Liver (tissue), 9 donors: Measurements from ENCODE around the gene SLC39A6. TPM values are rescaled to one million over a fixed set of nuclear protein-coding genes. Genes with fewer than 3 reads are reported as not detected.
A peak's percentile ranks its signal among the peaks of the same experiment; 100 is the strongest.

ENCODE experiments used
- DNase-seq: peaks from one replicate; pipeline ENCODE4 v3.0.0-alpha.2; 2017; ENCODE audit warnings: low spot score
- H3K27ac ChIP-seq, 2 donors: one replicate each; pipeline ENCODE4 v1.7.0; 2013; ENCODE audit warnings: inconsistent platforms in 2 of 2, low read length in 2 of 2, control low read depth in 1 of 2, low read depth in 1 of 2, mild to moderate bottlenecking in 1 of 2
- H3K27me3 ChIP-seq, 4 donors: one replicate each; pipeline versions ENCODE4 v1.6.1 to v1.7.0; 2013; ENCODE audit warnings: low read length in 3 of 4, inconsistent platforms in 1 of 4, mild to moderate bottlenecking in 1 of 4, moderate library complexity in 1 of 4; ENCODE audit not compliant: control insufficient read depth in 4 of 4, insufficient read depth in 4 of 4
- H3K36me3 ChIP-seq, 4 donors: one replicate each; pipeline versions ENCODE4 v1.6.1 to v1.7.0; 2013; ENCODE audit warnings: low read length in 3 of 4, mild to moderate bottlenecking in 3 of 4, low read depth in 1 of 4, moderate library complexity in 1 of 4; ENCODE audit not compliant: control insufficient read depth in 4 of 4, insufficient read depth in 3 of 4
- H3K4me1 ChIP-seq, 4 donors: one replicate each; pipeline versions ENCODE4 v1.6.1 to v1.7.0; 2013; ENCODE audit warnings: low read length in 3 of 4, mild to moderate bottlenecking in 3 of 4, moderate library complexity in 1 of 4; ENCODE audit not compliant: control insufficient read depth in 4 of 4, insufficient read depth in 4 of 4
- H3K4me3 ChIP-seq, 3 donors: one replicate each; pipeline versions ENCODE4 v1.6.1 to v1.7.0; 2013; ENCODE audit warnings: low read length in 3 of 3, control low read depth in 1 of 3, low read depth in 1 of 3, mild to moderate bottlenecking in 1 of 3
- H3K9ac ChIP-seq, 2 donors: one replicate each; pipeline ENCODE4 v1.7.0; 2013; ENCODE audit warnings: low read length in 2 of 2, mild to moderate bottlenecking in 2 of 2, moderate library complexity in 2 of 2, control low read depth in 1 of 2, low read depth in 1 of 2
- H3K9me3 ChIP-seq, 4 donors: one replicate each; pipeline versions ENCODE4 v1.6.1 to v1.7.0; 2013; ENCODE audit warnings: low read length in 3 of 4; ENCODE audit not compliant: control insufficient read depth in 4 of 4
- ATF3 ChIP-seq: IDR thresholded peaks from 2 replicates; pipeline ENCODE4 v1.6.1; 2016; ENCODE audit warnings: antibody characterized with exemption
- CTCF ChIP-seq: fragments of 150-350 bp; IDR thresholded peaks from 2 replicates; pipeline ENCODE4 v1.5.1; 2017; ENCODE audit warnings: improper control_type of control experiment, low read depth, low read length; ENCODE audit not compliant: missing input control
- EGR1 ChIP-seq, 2 donors: IDR thresholded peaks; 2 replicates each; pipeline ENCODE4 v1.6.1; 2016 to 2018; ENCODE audit warnings: antibody characterized with exemption in 2 of 2, low read depth in 2 of 2
- FOXA1 ChIP-seq: IDR thresholded peaks from 2 replicates; pipeline ENCODE4 v1.6.1; 2016; ENCODE audit warnings: antibody characterized with exemption
- FOXA2 ChIP-seq: IDR thresholded peaks from 2 replicates; pipeline ENCODE4 v1.6.1; 2016; ENCODE audit warnings: antibody characterized with exemption
- GABPA ChIP-seq, 2 donors: IDR thresholded peaks in 1 of 2; conservative IDR thresholded peaks in 1 of 2; 2 replicates each; pipeline ENCODE4 v1.6.1; 2016; ENCODE audit warnings: antibody characterized with exemption in 2 of 2, mild to moderate bottlenecking in 1 of 2, moderate library complexity in 1 of 2
- HNF4A ChIP-seq, 2 donors: conservative IDR thresholded peaks; 2 replicates each; pipeline ENCODE4 v1.6.1; 2016; ENCODE audit warnings: antibody characterized with exemption in 2 of 2, mild to moderate bottlenecking in 2 of 2
- HNF4G ChIP-seq: IDR thresholded peaks from 2 replicates; pipeline ENCODE4 v1.6.1; 2016; ENCODE audit warnings: antibody characterized with exemption
- JUND ChIP-seq, 2 donors: IDR thresholded peaks; 2 replicates each; pipeline ENCODE4 v1.6.1; 2016; ENCODE audit warnings: antibody characterized with exemption in 2 of 2
- NR2F2 ChIP-seq: IDR thresholded peaks from 2 replicates; pipeline ENCODE4 v1.6.1; 2016; ENCODE audit warnings: antibody characterized with exemption
- RAD21 ChIP-seq, 2 donors: IDR thresholded peaks; 2 replicates each; pipeline ENCODE4 v1.6.1; 2016; ENCODE audit warnings: antibody characterized with exemption in 2 of 2, mild to moderate bottlenecking in 2 of 2
- RXRA ChIP-seq, 2 donors: IDR thresholded peaks; 2 replicates each; pipeline ENCODE4 v1.6.1; 2017 to 2018; ENCODE audit warnings: antibody characterized with exemption in 2 of 2, mild to moderate bottlenecking in 1 of 2
- SP1 ChIP-seq: IDR thresholded peaks from 2 replicates; pipeline ENCODE4 v1.6.1; 2018; ENCODE audit warnings: antibody characterized with exemption, mild to moderate bottlenecking
- TAF1 ChIP-seq: conservative IDR thresholded peaks from 2 replicates; pipeline ENCODE4 v1.6.1; 2016; ENCODE audit warnings: antibody characterized with exemption, mild to moderate bottlenecking
- YY1 ChIP-seq: IDR thresholded peaks from 2 replicates; pipeline ENCODE4 v1.6.1; 2016; ENCODE audit warnings: antibody characterized with exemption, mild to moderate bottlenecking
- ZBTB33 ChIP-seq: IDR thresholded peaks from 2 replicates; pipeline ENCODE4 v1.6.1; 2016; ENCODE audit warnings: antibody characterized with exemption
- WGBS: extraction: QIAGEN DNeasy Blood & Tissue Kit; methylation state at CpG from one replicate; pipeline ENCODE4 v1.1.7; 2013; 5-methylcytosine and 5-hydroxymethylcytosine counted together
- polyA plus RNA-seq, 2 donors: library from polyadenylated mRNA; stranded (reverse) in 1 of 2; unstranded in 1 of 2; fragments of 200-250 nt in 1 of 2; fragments of >200 nt in 1 of 2; fragmentation: Nextera tagmentation in 1 of 2; extraction: Ambion mirVana in 1 of 2; gene quantifications; one replicate each; pipeline versions ENCODE4 v1.2.1 to v1.2.3, GENCODE V29; 2013 to 2015
- total RNA-seq, 2 donors: library from RNA; depleted of rRNA; stranded (reverse); fragments of >200 nt; gene quantifications; one replicate each; pipeline ENCODE4 v1.2.3, GENCODE V29; 2014
- TF ChIP-seq, protein P1 (sequence below): IDR thresholded peaks from 2 replicates; pipeline ENCODE4 v1.6.1; 2016; ENCODE audit warnings: antibody characterized with exemption
- TF ChIP-seq, protein P2 (sequence below): IDR thresholded peaks from 2 replicates; pipeline ENCODE4 v1.6.1; 2016; ENCODE audit warnings: antibody characterized with exemption, mild to moderate bottlenecking
- donor health status: healthy.
- donor health status: healthy.
- donor health status: healthy.
- donor health status: healthy.
- donor health status: healthy.

Gene SLC39A6
- 10 to 100 TPM; 10.3 to 16.6 TPM for total RNA-seq
- 1 to 10 TPM; 4.6 to 6.3 TPM for polyA plus RNA-seq

GRCh38 chr18:36129300-36130038, at the start of gene SLC39A6, which contains the start of gene ELP2:
Gene SLC39A6 (minus strand): TSS chr18:36129340. CDS start chr18:36127007, 2,333 bp downstream.
Gene ELP2 (plus strand): TSS chr18:36129899. CDS start chr18:36129934, 35 bp downstream.
- DNase-seq: peak; percentile 94
- peaks cover 0 to 4% (median under 1%) of the 10 kb centered on the region in 4 donors for H3K36me3 ChIP-seq
- TF ChIP-seq TAF1 (no peak), HNF4A (conservative IDR thresholded peaks at IDR 0.05) (no peak), HNF4G (no peak), ATF3 (no peak), EGR1 (IDR thresholded peaks at IDR 0.05; ENCODE audit: low read depth in 2 of 2) (peak; percentile 75 to 88), SP1 (peak; percentile 78), FOXA2 (no peak), CTCF (no peak), YY1 (peak; percentile 94), GABPA (IDR thresholded peaks at IDR 0.05 in 1 of 2, conservative IDR thresholded peaks at IDR 0.05 in 1 of 2) (peak; percentile 79 to 93), RXRA (IDR thresholded peaks at IDR 0.05) (peak in 1 of 2 donors; percentile 82), JUND (IDR thresholded peaks at IDR 0.05) (peak; percentile 14 to 63), FOXA1 (peak; percentile 6), NR2F2 (peak; percentile 80), RAD21 (IDR thresholded peaks at IDR 0.05) (peak; percentile 5 to 6), ZBTB33 (peak; percentile 68)
- TF ChIP-seq, protein P1, sequence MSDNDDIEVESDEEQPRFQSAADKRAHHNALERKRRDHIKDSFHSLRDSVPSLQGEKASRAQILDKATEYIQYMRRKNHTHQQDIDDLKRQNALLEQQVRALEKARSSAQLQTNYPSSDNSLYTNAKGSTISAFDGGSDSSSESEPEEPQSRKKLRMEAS: peak; percentile 78
- TF ChIP-seq, protein P2, sequence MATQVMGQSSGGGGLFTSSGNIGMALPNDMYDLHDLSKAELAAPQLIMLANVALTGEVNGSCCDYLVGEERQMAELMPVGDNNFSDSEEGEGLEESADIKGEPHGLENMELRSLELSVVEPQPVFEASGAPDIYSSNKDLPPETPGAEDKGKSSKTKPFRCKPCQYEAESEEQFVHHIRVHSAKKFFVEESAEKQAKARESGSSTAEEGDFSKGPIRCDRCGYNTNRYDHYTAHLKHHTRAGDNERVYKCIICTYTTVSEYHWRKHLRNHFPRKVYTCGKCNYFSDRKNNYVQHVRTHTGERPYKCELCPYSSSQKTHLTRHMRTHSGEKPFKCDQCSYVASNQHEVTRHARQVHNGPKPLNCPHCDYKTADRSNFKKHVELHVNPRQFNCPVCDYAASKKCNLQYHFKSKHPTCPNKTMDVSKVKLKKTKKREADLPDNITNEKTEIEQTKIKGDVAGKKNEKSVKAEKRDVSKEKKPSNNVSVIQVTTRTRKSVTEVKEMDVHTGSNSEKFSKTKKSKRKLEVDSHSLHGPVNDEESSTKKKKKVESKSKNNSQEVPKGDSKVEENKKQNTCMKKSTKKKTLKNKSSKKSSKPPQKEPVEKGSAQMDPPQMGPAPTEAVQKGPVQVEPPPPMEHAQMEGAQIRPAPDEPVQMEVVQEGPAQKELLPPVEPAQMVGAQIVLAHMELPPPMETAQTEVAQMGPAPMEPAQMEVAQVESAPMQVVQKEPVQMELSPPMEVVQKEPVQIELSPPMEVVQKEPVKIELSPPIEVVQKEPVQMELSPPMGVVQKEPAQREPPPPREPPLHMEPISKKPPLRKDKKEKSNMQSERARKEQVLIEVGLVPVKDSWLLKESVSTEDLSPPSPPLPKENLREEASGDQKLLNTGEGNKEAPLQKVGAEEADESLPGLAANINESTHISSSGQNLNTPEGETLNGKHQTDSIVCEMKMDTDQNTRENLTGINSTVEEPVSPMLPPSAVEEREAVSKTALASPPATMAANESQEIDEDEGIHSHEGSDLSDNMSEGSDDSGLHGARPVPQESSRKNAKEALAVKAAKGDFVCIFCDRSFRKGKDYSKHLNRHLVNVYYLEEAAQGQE: peak; percentile 84

More at GRCh38 chr18:36129300-36130038, at the start of gene SLC39A6, which contains the start of gene ELP2:
- Histone ChIP-seq H3K9me3 (no peaks in the 10 kb centered on the region), H3K27me3 (no peaks in the 10 kb centered on the region), H3K4me1 (peaks cover 4 to 35% (median 27%) of the 10 kb centered on the region in 4 donors), H3K4me3 (peak within 1 kb of the TSS; percentile 80 to 88 (median 82)), H3K27ac (peak within 1 kb of the TSS; percentile 99 to 100), H3K9ac (peak within 1 kb of the TSS; percentile 94 to 95)
- WGBS: under 1% methylated on average over 69 of the region's 69 CpGs
